C4-2B (cell line): Measurements from ENCODE around the gene TCP11.

Source experiments
- H3K27ac ChIP-seq: fragments of 450-650 bp; 2 replicates; pipeline ENCODE4 v1.5.1; 2017
- CTCF ChIP-seq: fragments of 450-650 bp; conservative IDR thresholded peaks from 2 replicates; pipeline ENCODE4 v1.5.1; 2017; ENCODE audit warnings: mild to moderate bottlenecking
- ZFX ChIP-seq: fragments of 450-650 bp; IDR thresholded peaks from 2 replicates; pipeline ENCODE4 v1.6.1; 2017

Gene TCP11

GRCh38 chr6:35091346-35092083, 49.6 kb downstream of the TCP11 start:
- no peak overlapping the region for H3K27ac ChIP-seq
- no peak for TF ChIP-seq CTCF
- TF ChIP-seq ZFX = no peak

GRCh38 chr6:35090734-35091133, 50.4 kb downstream of the TCP11 start:
- no peak overlapping the region for H3K27ac ChIP-seq
- TF ChIP-seq ZFX (no peak), CTCF (no peak)

GRCh38 chr6:35089935-35090505, 51.1 kb downstream of the TCP11 start:
- H3K27ac ChIP-seq = no peak overlapping the region
- no peak for TF ChIP-seq CTCF
- no peak for TF ChIP-seq ZFX

- no peak for TF ChIP-seq ZFX
- no peak for TF ChIP-seq CTCF
- H3K27ac ChIP-seq = no peak overlapping the region
Measured at GRCh38 chr6:35089216-35089934, 51.8 kb downstream of the TCP11 start.

- H3K27ac ChIP-seq = no peak overlapping the region
- no peak for TF ChIP-seq ZFX
- no peak for TF ChIP-seq CTCF
Measured at GRCh38 chr6:35088281-35089215, 52.6 kb downstream of the TCP11 start.

- H3K27ac ChIP-seq = no peak overlapping the region
- no peak for TF ChIP-seq CTCF
- TF ChIP-seq ZFX = no peak
Measured at GRCh38 chr6:35087361-35088280, 53.5 kb downstream of the TCP11 start.
